ENCODE data around the gene PSMG2.
A peak's percentile ranks its signal among the peaks of the same experiment; 100 is the strongest.

Gene PSMG2

DNA sequence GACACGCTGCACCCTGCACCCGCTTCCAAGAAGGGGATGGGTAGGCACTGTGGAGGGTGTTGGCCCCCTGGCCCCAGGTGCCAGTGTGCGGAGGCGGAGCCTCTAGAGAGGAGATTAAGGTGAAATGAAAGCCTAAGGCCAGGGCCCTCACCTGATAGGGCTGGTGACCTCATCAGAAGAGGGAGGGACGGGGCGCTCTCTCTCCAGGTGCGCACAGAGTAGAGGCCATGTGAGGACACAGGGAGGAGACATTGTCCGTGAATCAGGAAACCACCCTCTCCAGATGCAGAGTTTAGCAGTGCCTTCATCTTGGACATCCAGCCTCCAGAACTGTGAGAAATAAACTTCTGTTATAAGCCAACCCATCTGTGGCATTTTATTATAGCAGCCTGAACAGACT, 62.3 kb downstream of the PSMG2 start:
- peaks cover 9% of the 10 kb centered on the region for H3K4me1 ChIP-seq (ENCODE audit: insufficient read depth, poor library complexity, severe bottlenecking)
- H3K36me3 ChIP-seq (ENCODE audit: low read depth): no peaks in the 10 kb centered on the region
- TF ChIP-seq, protein P1, sequence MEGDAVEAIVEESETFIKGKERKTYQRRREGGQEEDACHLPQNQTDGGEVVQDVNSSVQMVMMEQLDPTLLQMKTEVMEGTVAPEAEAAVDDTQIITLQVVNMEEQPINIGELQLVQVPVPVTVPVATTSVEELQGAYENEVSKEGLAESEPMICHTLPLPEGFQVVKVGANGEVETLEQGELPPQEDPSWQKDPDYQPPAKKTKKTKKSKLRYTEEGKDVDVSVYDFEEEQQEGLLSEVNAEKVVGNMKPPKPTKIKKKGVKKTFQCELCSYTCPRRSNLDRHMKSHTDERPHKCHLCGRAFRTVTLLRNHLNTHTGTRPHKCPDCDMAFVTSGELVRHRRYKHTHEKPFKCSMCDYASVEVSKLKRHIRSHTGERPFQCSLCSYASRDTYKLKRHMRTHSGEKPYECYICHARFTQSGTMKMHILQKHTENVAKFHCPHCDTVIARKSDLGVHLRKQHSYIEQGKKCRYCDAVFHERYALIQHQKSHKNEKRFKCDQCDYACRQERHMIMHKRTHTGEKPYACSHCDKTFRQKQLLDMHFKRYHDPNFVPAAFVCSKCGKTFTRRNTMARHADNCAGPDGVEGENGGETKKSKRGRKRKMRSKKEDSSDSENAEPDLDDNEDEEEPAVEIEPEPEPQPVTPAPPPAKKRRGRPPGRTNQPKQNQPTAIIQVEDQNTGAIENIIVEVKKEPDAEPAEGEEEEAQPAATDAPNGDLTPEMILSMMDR (IDR thresholded peaks at IDR 0.05; ENCODE audit: poor library complexity, severe bottlenecking): peak; percentile 74
- DNase-seq (ENCODE audit: low spot score) (peak; percentile 72), ATAC-seq (ENCODE audit: low read depth) (peak; percentile 99)
- no peaks in the 10 kb centered on the region for H3K27me3 ChIP-seq (ENCODE audit: insufficient read depth, poor library complexity, severe bottlenecking)
- H3K4me3 ChIP-seq (ENCODE audit: severe bottlenecking): no peak overlapping the region
- H3K9me3 ChIP-seq (ENCODE audit: severe bottlenecking): no peaks in the 10 kb centered on the region
- H3K27ac ChIP-seq (ENCODE audit: poor library complexity, severe bottlenecking): peak overlapping the region; percentile 17

DNA sequence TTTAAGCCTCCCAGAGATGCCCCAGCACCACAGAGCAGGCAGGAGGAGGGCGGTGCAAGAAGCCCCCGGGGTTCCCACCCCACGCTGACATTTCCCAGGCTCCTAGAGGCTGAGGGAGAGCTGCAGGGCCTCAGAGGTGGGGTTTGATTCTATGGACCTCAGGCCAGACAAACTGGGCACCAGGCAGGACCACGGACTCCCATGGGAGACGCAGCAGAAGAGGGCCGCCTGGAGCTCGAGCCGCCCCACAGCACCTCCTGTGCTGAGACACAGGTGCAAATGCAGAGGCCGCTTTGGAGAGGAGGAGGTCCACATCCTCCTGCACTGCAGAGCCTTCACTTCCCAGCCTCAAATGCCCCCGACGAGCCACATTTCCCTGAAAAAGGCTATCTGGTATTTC, 62.7 kb downstream of the PSMG2 start:
- Histone ChIP-seq H3K4me3 (ENCODE audit: severe bottlenecking) (no peak overlapping the region), H3K27ac (ENCODE audit: poor library complexity, severe bottlenecking) (no peak overlapping the region), H3K27me3 (ENCODE audit: insufficient read depth, poor library complexity, severe bottlenecking) (no peaks in the 10 kb centered on the region), H3K9me3 (ENCODE audit: severe bottlenecking) (no peaks in the 10 kb centered on the region), H3K36me3 (ENCODE audit: low read depth) (no peaks in the 10 kb centered on the region), H3K4me1 (ENCODE audit: insufficient read depth, poor library complexity, severe bottlenecking) (peaks cover 9% of the 10 kb centered on the region)
- TF ChIP-seq, protein P1 (IDR thresholded peaks at IDR 0.05; ENCODE audit: poor library complexity, severe bottlenecking): no peak
- ATAC-seq (ENCODE audit: low read depth) (0 out of 3 replicates have a peak, but pooled peaks have one; percentile 5), DNase-seq (ENCODE audit: low spot score) (no peak)

DNA sequence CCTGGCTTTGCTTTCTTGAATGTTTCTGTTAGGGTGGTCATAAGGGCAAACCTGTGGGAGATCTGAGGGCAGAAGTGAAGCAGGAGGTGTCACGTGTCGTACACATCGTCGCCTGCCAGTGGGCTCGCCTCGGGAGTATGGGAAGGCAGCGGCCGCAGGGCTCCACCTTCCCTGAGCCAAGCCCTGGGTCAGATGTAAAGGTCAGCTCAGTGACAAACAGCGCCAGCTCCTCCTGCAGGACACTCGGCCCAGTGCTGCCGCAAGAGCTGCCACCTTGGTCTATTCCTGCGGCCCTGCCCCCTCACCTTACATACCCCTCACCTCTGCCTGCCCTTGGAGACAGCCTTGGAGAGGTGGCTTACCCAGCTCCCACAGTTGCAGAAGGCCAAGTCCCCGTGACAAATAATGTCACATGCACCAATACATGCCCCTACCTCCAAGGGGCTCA, 64.2 kb downstream of the PSMG2 start:
- no peaks in the 10 kb centered on the region for H3K9me3 ChIP-seq (ENCODE audit: severe bottlenecking)
- no peaks in the 10 kb centered on the region for H3K36me3 ChIP-seq (ENCODE audit: low read depth)
- no peak overlapping the region for H3K4me3 ChIP-seq (ENCODE audit: severe bottlenecking)
- peaks cover 9% of the 10 kb centered on the region for H3K4me1 ChIP-seq (ENCODE audit: insufficient read depth, poor library complexity, severe bottlenecking)
- DNase-seq (ENCODE audit: low spot score) (no peak), ATAC-seq (ENCODE audit: low read depth) (no peak)
- H3K27ac ChIP-seq (ENCODE audit: poor library complexity, severe bottlenecking): no peak overlapping the region
- no peaks in the 10 kb centered on the region for H3K27me3 ChIP-seq (ENCODE audit: insufficient read depth, poor library complexity, severe bottlenecking)
- TF ChIP-seq, protein P1 (IDR thresholded peaks at IDR 0.05; ENCODE audit: poor library complexity, severe bottlenecking): no peak

DNA sequence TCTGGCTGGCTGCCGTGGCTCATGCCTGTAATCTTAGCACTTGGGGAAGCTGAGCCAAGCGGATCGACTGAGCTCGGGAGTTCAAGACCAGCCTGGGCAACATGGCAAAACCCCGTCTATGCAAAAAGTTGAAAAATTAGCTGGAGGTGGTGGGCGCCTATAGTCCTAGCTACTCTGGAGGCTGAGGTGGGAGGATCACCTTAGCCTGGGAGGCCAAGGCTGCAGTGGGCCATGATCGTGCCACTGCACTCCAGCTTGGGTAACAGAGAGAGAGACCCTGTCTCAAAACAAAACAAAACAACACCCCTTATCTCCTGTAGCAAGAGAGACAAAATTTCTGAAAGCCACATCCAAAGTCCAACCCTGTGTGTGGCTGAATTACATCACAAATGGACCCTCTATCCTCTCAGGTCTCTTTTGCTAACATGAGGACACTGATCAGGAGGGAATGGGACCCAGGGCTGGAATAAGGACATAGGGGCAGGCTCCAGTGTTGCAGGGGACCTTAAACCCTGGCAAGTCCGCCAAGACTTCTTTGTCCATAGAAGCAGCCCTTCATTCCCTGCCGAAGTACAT, 64.8 kb downstream of the PSMG2 start:
- peaks cover 9% of the 10 kb centered on the region for H3K4me1 ChIP-seq (ENCODE audit: insufficient read depth, poor library complexity, severe bottlenecking)
- no peak overlapping the region for H3K4me3 ChIP-seq (ENCODE audit: severe bottlenecking)
- no peaks in the 10 kb centered on the region for H3K27me3 ChIP-seq (ENCODE audit: insufficient read depth, poor library complexity, severe bottlenecking)
- H3K9me3 ChIP-seq (ENCODE audit: severe bottlenecking): no peaks in the 10 kb centered on the region
- no peak overlapping the region for H3K27ac ChIP-seq (ENCODE audit: poor library complexity, severe bottlenecking)
- ATAC-seq (ENCODE audit: low read depth): no peak
- no peaks in the 10 kb centered on the region for H3K36me3 ChIP-seq (ENCODE audit: low read depth)
- TF ChIP-seq, protein P1 (IDR thresholded peaks at IDR 0.05; ENCODE audit: poor library complexity, severe bottlenecking): no peak
- no peak for DNase-seq (ENCODE audit: low spot score)

DNA sequence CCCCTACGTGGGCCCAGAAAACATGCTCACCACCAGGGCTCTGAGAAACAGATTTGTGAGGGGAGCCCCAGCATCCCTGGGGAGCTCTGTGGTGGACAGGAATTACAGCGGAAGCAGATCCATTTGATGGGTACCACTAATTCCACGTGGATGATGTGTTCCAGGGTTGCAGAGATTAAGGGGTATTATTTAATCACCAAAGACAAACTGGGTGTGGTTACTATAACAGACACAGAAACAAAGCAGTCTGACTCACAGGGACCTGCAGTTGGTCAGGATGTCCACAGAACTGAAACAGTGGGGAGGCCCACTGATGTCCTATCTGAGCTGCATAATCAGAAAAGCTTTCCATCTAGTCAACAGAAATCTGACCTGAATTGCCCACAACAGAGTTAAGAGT, 65.8 kb downstream of the PSMG2 start:
- no peaks in the 10 kb centered on the region for H3K36me3 ChIP-seq (ENCODE audit: low read depth)
- H3K27me3 ChIP-seq (ENCODE audit: insufficient read depth, poor library complexity, severe bottlenecking): no peaks in the 10 kb centered on the region
- ATAC-seq (ENCODE audit: low read depth): no peak
- DNase-seq (ENCODE audit: low spot score): no peak
- no peak overlapping the region for H3K27ac ChIP-seq (ENCODE audit: poor library complexity, severe bottlenecking)
- no peak overlapping the region for H3K4me3 ChIP-seq (ENCODE audit: severe bottlenecking)
- peaks cover 9% of the 10 kb centered on the region for H3K4me1 ChIP-seq (ENCODE audit: insufficient read depth, poor library complexity, severe bottlenecking)
- H3K9me3 ChIP-seq (ENCODE audit: severe bottlenecking): no peaks in the 10 kb centered on the region
- TF ChIP-seq, protein P1 (IDR thresholded peaks at IDR 0.05; ENCODE audit: poor library complexity, severe bottlenecking): no peak

All from RWPE2 (cell line).